A549 treated with AZD9567 at 1 μM for 4 hours (cell line): Measurements from ENCODE around the gene UPB1. TPM values are rescaled to one million over a fixed set of nuclear protein-coding genes. Genes with fewer than 3 reads are reported as not detected.

Source experiments
- total RNA-seq: library from RNA; stranded (reverse); fragments of 200-300 nt; extraction: Qiagen RNA extraction; gene quantifications from 5 replicates; pipeline ENCODE4 v1.2.3, GENCODE V29; 2022; ENCODE audit not compliant: insufficient read depth

Gene UPB1
- not detected in 5 replicates for total RNA-seq

DNA sequence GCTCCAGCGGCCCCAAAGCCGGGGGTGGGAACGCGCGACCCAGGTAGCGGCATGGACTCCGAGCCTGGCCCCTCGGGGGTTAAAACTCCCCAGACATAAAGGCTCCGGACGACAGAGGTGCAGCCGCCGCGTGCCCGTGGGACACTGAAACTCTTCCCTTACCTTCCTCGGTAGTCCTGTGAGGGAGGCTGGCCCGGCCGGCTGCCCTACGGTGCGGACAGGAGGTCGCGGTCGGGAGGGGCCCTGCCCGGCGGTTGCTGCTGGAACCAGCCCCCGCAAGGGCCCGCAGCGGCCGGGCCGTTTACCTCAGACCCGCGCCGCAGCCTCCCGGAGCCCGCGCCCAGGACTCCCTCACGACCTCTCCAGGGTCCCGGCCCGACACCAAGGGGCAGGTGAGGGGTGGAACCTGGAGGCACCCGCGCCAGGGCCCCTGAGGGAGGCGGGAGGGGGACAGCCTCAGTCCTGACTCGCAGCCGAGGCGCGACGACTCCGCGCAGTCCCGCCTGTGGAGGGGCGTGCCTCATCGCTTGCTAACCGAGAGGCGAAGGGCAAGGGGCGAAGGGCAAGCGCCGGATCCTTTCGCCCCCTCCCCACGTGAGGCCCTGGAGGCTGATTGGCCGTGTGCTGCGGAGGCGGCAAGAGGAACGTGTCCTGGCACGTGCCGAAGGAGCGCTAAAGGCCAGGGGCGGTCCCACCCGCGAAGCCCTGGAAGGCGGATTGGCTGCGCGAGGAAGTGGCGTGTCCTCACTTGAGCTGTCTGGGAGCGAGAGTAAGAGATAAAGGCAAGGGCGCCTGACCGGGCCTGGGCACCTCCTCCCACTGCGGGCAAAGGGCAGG is at the start of gene UPB1:
Gene UPB1, plus strand, starts transcription at position 805 of the 837 bp plus-strand sequence. CDS start 72 bp downstream, outside the sequence.

DNA sequence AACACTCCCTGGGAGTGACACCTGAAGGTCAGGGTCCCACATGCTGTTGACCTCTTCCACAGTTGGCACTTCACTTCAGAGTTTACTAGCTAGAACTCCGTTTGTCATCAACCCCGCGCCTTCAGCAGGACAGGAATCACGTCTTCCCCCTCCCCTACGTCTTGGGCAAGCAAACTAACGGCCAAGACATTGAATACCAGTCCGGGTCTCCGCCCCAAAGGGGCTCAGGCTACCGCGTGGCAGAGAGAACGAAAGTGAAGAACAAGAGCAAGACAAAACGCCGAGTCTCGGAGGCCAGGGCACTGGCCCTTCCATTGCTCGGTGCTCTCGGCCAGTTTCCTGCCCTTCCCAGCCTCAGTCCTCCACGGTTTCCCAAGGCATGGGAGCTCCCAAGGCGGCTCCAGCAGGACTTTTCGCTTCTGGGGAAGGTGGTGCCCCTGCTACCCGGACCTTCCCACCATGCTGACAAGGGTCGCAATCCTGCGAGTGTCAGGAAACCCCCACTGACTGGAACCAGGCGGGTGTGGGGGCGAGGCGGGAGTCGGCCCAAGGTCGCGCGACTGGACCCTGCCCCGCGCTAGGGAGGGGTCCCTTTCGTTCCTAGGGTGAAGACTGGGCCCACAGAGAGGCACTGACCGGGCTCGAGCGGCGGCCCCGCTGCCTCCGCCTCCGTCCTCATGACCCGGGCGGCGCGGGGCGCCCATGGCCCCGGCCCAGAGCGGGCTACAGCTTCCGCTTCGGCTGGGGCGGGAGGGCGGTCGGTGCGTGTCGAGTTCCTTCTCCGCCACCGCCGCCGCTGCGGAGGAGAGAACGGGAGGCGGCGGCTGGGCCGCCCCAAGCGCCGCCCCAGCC is 59.4 kb downstream of the UPB1 start, which contains the start of gene GUCD1:
Gene GUCD1, minus strand, starts transcription at position 826 of the 852 bp plus-strand sequence. Its CDS starts 147 bp downstream, at position 679.

DNA sequence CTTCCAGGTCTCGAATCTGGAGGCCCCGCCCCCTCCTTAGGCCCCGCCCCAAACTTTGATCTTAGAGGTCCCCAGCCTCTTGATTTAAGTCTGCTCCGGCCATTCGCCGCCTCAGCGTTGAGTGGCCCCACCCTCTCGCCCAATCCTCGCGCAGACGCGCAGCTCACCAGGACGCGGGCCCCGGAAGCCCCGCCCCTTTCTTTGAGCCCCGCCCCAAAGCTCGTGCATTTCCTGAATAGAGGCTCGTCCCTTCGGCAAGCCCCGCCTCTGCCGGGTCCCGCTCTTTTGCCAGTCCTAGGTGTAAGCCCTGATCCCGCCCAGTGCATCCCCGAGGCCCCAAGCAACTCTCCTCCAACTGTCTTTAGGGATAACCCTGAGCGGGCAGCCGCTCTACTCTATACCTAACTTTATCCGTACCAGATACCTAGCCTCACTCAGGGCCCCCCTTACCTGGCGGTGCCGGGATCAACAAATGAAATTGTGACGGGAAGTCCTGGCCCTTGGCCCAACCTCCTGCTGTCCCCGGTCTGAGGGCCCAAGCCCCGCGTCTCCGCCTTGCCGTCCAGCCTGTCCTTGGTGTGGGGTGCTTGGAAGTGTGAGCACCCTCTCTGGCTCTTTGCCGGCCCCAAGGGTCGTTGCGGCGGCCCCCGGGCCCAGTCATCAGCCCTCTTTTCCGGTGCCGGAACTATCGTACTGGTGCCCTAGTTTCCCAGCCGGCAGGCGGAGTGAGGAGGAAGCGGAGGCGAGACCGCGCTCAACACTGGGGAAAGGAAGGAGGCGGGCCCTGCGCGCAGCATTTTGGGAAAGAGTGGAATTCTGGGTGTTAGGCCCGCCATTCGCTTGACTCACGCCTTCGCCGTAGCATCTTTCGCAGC is 60.3 kb downstream of the UPB1 start, which contains the start of gene SNRPD3:
Gene SNRPD3, plus strand, starts transcription at position 835 of the 875 bp plus-strand sequence. CDS start 1,676 bp downstream, outside the sequence.

Other genes with a start within 250 kb of the UPB1 start
- gene SPECC1L, start 224.5 kb upstream of the UPB1 start, total RNA-seq: 13.7 to 17.8 TPM (median 16.2 TPM) in 5 replicates
- gene ADORA2A, start 67.7 kb upstream of the UPB1 start, total RNA-seq: 0.84 to 0.99 TPM (median 0.93 TPM) in 4 of 5 replicates, not detected in the other
- gene GUCD1, start 59.8 kb downstream of the UPB1 start, total RNA-seq: 44.2 to 50.4 TPM (median 46.5 TPM) in 5 replicates
- 137 to 310 TPM (median 150 TPM) in 5 replicates for gene SNRPD3, start 60.7 kb downstream of the UPB1 start, total RNA-seq
- gene LRRC75B, start 97.7 kb downstream of the UPB1 start, total RNA-seq: 5.2 to 9.0 TPM (median 8.6 TPM) in 5 replicates
- 82.6 to 107 TPM (median 98.2 TPM) in 5 replicates for gene GGT1, start 107.9 kb downstream of the UPB1 start, total RNA-seq